Suppressor macrophage (primary cell): ENCODE data around the gene HIPK3.
"Not testable (repeated sequence)": the region's sequence is repeated elsewhere in the genome, so short reads cannot be mapped to it uniquely, and the experiment has no call there.

ENCODE experiments used
- DNase-seq, 4 experiments: peaks; one replicate each; pipeline ENCODE4 v3.0.0-alpha.2; 2020 to 2022

HIPK3 gene

DNA sequence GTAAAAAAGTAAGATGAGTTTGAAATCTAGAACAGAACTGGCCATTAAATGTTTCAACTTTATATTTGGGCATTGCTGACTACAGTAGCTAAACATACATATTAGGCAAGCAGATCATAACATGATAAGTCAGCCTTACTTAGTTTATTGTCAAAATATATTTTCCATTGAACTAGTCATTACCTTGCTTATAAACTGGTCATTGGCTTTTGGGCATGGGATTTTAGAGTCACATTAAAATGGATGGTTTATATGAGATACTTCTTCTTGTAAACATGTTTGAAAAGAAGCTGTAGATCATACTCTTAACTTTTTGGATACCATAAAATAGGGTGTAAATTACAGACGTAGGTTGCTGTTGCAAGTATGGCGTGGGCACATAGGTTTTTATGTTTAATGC, 2.7 kb downstream of the HIPK3 start:
- DNase-seq = peak in 1 of 4 experiments; percentile 14

GRCh38 chr11:33261350-33261749, 4.2 kb downstream of the HIPK3 start:
- not testable (repeated sequence) for DNase-seq

- DNase-seq = peak in 3 of 4 experiments; percentile 2 to 59 (median 54)
Observed at GRCh38 chr11:33262011-33262645, 4.9 kb downstream of the HIPK3 start.

DNA sequence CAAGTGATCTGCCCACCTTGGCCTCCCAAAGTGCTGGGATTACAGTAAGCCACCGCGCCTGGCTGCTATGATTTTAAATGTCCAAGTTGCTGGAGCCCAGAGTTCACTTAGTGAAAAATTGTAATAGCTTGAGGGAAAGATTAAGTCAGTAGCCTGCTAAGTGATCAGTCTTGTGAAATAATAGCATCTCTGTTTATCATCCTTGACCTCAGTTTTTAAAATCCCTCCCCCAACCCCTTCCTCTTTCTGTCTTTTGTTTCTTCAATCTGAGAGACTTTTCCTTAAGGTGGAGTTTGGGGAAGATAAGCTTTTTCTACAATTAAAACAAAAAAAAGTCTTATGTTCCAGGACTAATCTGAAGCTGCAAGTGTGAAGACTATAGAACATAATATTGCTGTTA, 6.4 kb downstream of the HIPK3 start:
- DNase-seq = peak; percentile 11 to 61 (median 36)

DNA sequence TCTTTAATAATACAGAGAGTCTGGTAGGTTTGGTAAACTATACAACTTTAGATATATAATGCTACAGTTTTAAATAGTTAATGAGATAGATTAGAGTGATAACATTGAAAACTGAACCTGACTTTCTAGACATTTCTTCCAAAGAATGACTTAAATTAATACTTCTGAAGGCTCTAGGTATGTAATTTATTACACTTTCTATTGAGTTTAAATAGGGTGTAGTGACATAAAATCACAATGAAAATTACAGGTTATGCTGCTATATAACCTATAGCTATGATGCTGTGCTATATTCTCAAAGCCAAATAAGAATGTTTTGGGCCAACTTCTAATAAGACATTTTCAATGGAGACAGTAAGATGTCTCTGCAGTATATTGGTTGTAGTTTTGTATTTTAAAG, 7.7 kb downstream of the HIPK3 start:
- DNase-seq = no peak

DNA sequence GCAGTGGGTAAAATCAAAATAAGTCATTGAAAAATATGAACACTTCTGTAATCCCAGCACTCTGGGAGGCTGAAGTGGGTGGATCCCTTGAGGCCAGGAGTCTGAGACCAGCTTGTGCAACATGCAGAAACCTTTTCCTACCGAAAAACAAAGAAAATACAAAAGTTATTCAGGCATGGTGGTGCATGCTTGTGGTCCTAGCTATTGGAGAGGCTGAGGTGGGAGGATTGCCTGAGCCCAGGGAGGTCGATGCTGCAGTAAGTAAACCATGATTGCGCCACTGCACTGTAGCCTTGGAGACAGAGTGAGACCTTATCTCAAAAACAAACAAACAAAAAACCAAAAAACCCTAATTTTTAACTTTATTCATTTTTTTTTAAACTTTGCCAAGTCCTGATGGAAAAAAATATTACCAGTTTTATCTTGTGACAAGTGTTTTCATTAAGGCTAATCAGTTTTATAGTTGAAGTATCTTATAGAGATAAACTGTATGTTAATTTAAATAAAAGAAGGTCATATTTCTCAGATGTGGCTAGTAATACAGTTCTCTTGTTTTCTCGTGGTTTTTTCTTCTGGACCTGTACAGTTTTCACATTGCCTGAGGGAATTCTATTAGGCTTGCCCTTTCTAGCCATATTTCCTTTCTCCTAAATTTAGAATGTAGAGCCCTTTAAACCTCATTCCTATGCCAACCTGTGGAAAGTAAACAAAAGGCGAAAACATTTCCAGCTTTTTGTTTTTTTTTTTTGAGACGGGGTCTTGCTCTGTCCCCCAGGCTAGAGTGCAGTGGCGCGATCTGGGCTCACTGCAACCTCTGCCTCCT, 9.4 kb downstream of the HIPK3 start:
- peak; percentile 31 to 59 (median 50) for DNase-seq

- DNase-seq = no peak
Observed at GRCh38 chr11:33268945-33269540, 11.9 kb downstream of the HIPK3 start.

DNA sequence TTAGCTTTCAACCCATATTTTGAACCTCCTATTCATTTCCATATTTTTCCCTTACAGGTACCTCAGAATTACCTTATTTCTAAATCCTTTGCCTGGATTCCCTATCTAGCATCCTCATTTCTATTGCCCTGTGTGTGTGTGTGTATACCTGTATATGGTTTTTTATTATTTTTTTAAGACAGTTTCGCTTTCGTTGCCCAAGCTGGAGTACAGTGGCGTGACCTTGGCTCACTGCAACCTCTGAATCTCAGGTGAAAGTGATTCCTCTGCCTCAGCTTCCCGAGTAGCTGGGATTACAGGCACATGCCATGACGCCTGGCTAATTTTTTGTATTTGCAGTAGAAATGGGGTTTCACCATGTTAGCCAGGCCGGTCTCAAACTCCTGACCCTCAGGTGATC, 12.6 kb downstream of the HIPK3 start:
- DNase-seq = no peak

DNA sequence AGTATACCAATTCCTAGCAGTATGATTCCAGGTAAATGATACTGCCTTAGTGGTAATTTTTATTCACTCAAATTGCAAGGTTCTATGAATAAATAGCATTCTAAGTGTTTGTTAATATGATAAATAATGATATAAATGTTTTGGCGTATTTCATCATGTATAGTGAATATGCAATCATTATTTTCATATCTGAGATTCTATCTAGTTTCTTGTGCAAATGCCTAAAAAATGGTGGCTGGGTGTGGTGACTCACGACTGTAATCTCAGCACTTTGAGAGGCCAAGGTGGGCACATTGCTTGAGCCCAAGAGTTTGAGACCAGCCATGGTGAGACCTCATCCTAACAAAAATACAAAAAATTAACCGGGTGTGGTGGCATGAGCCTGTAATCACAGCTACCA, 13.9 kb downstream of the HIPK3 start:
- no peak for DNase-seq

DNA sequence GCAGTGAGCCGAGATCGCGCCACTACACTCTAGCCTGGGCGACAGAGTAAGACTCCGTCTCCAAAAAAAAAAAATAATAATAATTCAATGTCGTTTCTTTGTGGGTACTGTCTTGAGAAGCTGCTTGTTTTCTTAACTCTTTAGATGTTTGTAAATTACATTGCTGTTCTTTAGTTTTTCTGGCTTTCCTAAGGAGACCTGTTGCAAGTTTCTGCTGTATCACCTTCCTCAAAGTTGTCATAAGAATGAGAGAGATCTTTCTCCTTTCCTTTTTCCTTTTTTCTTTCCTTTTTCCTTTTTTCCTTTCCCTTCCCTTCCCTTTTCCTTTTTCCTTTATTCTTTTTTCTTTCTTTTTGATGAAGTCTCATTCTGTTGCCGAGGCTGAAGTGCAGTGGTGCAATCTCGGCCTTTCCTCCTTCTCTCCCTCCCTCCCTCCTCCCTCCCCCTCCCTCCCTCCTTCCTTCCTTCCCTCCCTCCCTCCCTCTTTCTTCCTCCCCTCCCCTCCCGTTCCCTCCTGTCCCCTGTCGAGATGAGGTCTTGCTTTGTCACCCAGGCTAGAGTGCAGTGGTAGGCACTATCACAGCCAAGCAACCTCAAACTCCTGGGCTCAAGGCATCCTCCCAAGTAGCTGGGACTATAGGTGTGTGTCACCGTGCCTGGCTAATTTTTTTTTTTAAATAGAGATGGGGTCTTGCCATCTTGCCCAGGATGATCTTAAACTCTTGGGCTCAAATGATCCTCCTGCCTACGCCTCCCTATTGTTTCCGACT, 15.3 kb downstream of the HIPK3 start:
- no peak for DNase-seq

GRCh38 chr11:33273656-33274055, 16.5 kb downstream of the HIPK3 start:
- no peak for DNase-seq

- DNase-seq = no peak
Observed at GRCh38 chr11:33280411-33280810, 23.2 kb downstream of the HIPK3 start.

- DNase-seq = no peak
Observed at GRCh38 chr11:33281758-33282157, 24.6 kb downstream of the HIPK3 start.

GRCh38 chr11:33284818-33285217, 27.6 kb downstream of the HIPK3 start:
- no peak for DNase-seq

DNA sequence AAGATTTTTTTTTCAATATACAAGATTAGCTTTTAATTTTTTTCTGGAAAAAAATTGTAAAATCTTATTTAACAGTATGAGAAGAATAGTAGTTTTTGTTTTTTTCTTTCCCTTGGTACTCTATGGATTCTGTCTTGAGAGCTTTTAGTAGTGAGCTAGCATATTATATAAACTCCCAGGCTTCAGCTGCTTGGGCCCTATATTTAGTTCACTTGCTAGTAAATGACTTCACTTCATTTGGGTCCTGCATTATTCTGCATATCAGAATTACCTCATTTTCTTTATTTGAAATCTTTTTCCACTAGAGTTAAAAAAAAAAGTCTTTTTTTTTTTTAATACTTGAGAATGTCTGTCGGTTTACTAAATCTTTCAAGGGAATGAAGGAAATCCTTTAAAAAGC, 33.1 kb downstream of the HIPK3 start:
- no peak for DNase-seq

- no peak for DNase-seq
Observed at GRCh38 chr11:33291004-33291777, 34.0 kb downstream of the HIPK3 start.

DNA sequence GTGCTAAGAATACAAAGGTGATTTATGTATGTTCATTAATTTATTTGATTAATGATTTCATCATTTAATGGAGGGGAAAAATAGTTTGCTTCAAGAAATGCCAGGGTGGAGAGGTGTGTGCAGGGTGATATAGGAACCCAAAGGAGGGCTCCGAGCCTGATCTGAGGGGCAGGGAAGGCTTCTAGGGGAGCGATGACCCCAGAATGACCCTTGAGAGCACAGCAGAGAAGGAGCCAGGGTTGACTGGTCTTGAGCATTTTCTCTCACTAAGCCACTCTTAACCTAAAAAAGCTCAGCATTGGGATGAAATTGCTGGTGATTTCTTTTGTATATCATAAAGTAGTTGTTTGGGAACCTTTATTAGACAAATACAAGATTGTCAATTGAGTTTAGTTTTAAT, 35.1 kb downstream of the HIPK3 start:
- no peak for DNase-seq

- no peak for DNase-seq
Observed at GRCh38 chr11:33294224-33294623, 37.0 kb downstream of the HIPK3 start.

DNA sequence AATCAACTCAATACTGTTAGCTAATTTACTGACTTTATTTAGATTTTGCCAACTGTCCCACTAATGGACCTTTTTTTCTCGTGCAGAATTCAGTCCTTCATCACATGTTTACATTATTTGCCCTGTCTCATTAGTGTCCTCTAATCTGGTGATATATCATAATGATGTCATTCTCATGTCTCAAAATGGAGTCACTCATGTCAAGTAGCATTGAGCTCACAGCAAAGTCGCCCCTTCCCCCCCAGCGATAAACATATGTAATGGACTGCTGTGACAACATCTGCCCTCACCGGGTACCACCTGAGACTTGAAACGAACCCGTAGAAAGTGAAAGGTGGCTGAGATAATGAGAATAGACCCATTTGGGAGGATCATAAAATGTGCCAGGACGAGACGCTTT, 37.6 kb downstream of the HIPK3 start:
- no peak for DNase-seq

GRCh38 chr11:33296695-33297094, 39.5 kb downstream of the HIPK3 start:
- no peak for DNase-seq

- no peak for DNase-seq
Observed at GRCh38 chr11:33303541-33303940, 46.4 kb downstream of the HIPK3 start.

- not testable (repeated sequence) for DNase-seq
Observed at GRCh38 chr11:33306821-33307220, 49.6 kb downstream of the HIPK3 start.
